CD14-positive monocyte (primary cell): Measurements from ENCODE around the gene F7. TPM values are rescaled to one million over a fixed set of nuclear protein-coding genes. Genes with fewer than 3 reads are reported as not detected.

Source experiments
- DNase-seq, 3 donors: peaks; one replicate each; pipeline ENCODE4 v3.0.0-alpha.2; 2011 to 2022
- H2AFZ ChIP-seq: 2 replicates; pipeline ENCODE4 v1.6.0; 2012; ENCODE audit warnings: mild to moderate bottlenecking, low read depth, low read length, inconsistent platforms; ENCODE audit not compliant: insufficient read depth, poor library complexity, severe bottlenecking
- H3K27ac ChIP-seq, 2 donors: 1 replicate in 1 of 2; 2 replicates in 1 of 2; pipeline ENCODE4 v1.5.1; 2012 to 2013; ENCODE audit warnings: low read length in 2 of 2, control low read depth in 1 of 2, inconsistent platforms in 1 of 2, low read depth in 1 of 2, mild to moderate bottlenecking in 1 of 2
- H3K27me3 ChIP-seq, 2 donors: one replicate each; pipeline versions ENCODE4 v1.6.0 to v1.6.1; 2011 to 2013; ENCODE audit warnings: low read length in 2 of 2; ENCODE audit not compliant: control insufficient read depth in 2 of 2, insufficient read depth in 2 of 2
- H3K36me3 ChIP-seq, 2 donors: replicated peaks in 1 of 2; 1 replicate in 1 of 2; 2 replicates in 1 of 2; pipeline versions ENCODE4 v1.5.1 to v1.6.1; 2012 to 2013; ENCODE audit warnings: low read length in 2 of 2, control low read depth in 1 of 2, inconsistent platforms in 1 of 2, mild to moderate bottlenecking in 1 of 2; ENCODE audit not compliant: insufficient read depth in 2 of 2, control insufficient read depth in 1 of 2
- H3K4me1 ChIP-seq, 2 donors: 1 replicate in 1 of 2; 2 replicates in 1 of 2; pipeline versions ENCODE4 v1.5.1 to v1.6.1; 2012 to 2013; ENCODE audit warnings: low read length in 2 of 2, control low read depth in 1 of 2, inconsistent platforms in 1 of 2, mild to moderate bottlenecking in 1 of 2, moderate library complexity in 1 of 2; ENCODE audit not compliant: insufficient read depth in 2 of 2, control insufficient read depth in 1 of 2
- H3K4me2 ChIP-seq: replicated peaks from 2 replicates; pipeline ENCODE3; 2012; ENCODE audit warnings: low read length, moderate library complexity, mild to moderate bottlenecking; ENCODE audit not compliant: poor library complexity, severe bottlenecking; ENCODE audit errors: extremely low read depth
- H3K4me3 ChIP-seq, 3 experiments: fragments of 200-600 bp in 1 of 3; sonication (generic) in 1 of 3; replicated peaks in 1 of 3; 1 replicate in 2 of 3; 2 replicates in 1 of 3; pipeline ENCODE4 v1.5.1; 2011 to 2013; ENCODE audit warnings: low read length in 3 of 3, mild to moderate bottlenecking in 3 of 3, control low read depth in 2 of 3, low read depth in 2 of 3, inconsistent platforms in 1 of 3, moderate library complexity in 1 of 3
- H3K79me2 ChIP-seq: 2 replicates; pipeline ENCODE4 v1.6.0; 2012; ENCODE audit warnings: mild to moderate bottlenecking, control low read depth, inconsistent platforms, low read length, moderate library complexity; ENCODE audit not compliant: insufficient read depth
- H3K9ac ChIP-seq: 2 replicates; pipeline ENCODE4 v1.6.0; 2017; ENCODE audit warnings: low read length, mild to moderate bottlenecking; ENCODE audit not compliant: insufficient read depth, poor library complexity, severe bottlenecking
- H3K9me3 ChIP-seq, 2 donors: replicated peaks in 1 of 2; 1 replicate in 1 of 2; 2 replicates in 1 of 2; pipeline versions ENCODE4 v1.5.1 to v1.6.1; 2012 to 2013; ENCODE audit warnings: low read length in 2 of 2, control low read depth in 1 of 2; ENCODE audit not compliant: control insufficient read depth in 1 of 2, insufficient read depth in 1 of 2
- H4K20me1 ChIP-seq: 2 replicates; pipeline ENCODE4 v1.6.0; 2012; ENCODE audit warnings: mild to moderate bottlenecking, low read length, control low read depth, moderate library complexity; ENCODE audit not compliant: insufficient read depth
- H3K27ac Mint-ChIP-seq, 7 donors: one replicate each; pipeline ENCODE4 v1.8.0; 2020; ENCODE audit warnings: mild to moderate bottlenecking in 7 of 7, mixed read lengths in 7 of 7, moderate library complexity in 6 of 7, inconsistent platforms in 2 of 7
- H3K27me3 Mint-ChIP-seq, 3 donors: one replicate each; pipeline ENCODE4 v1.8.0; 2021 to 2022; ENCODE audit warnings: low read depth in 3 of 3, mild to moderate bottlenecking in 3 of 3, mixed read lengths in 3 of 3, moderate library complexity in 3 of 3, inconsistent platforms in 1 of 3
- H3K36me3 Mint-ChIP-seq, 2 donors: one replicate each; pipeline ENCODE4 v1.8.0; 2020; ENCODE audit warnings: mixed read lengths in 2 of 2, inconsistent platforms in 1 of 2, mild to moderate bottlenecking in 1 of 2
- H3K4me1 Mint-ChIP-seq: one replicate; pipeline ENCODE4 v1.8.0; 2020; ENCODE audit warnings: mild to moderate bottlenecking, mixed read lengths
- H3K4me3 Mint-ChIP-seq, 2 donors: one replicate each; pipeline ENCODE4 v1.8.0; 2020; ENCODE audit warnings: mild to moderate bottlenecking in 2 of 2, mixed read lengths in 2 of 2, moderate library complexity in 1 of 2
- H3K9me3 Mint-ChIP-seq, 7 donors: one replicate each; pipeline ENCODE4 v1.8.0; 2020 to 2022; ENCODE audit warnings: mixed read lengths in 7 of 7, mild to moderate bottlenecking in 6 of 7, moderate library complexity in 6 of 7, inconsistent platforms in 2 of 7
- WGBS: methylation state at CpG from one replicate; pipeline ENCODE4 v1.1.5; 2013; ENCODE audit warnings: missing lambda C conversion rate; ENCODE audit not compliant: insufficient coverage; 5-methylcytosine and 5-hydroxymethylcytosine counted together
- intact Hi-C, 2 donors: fragments of 100-400 bp; cut with micrococcal nuclease; formaldehyde crosslinking; loops; one replicate each; pipeline versions ENCODE4 v1.15.0 to v1.15.1; 2023
- polyA plus RNA-seq, 3 donors: library from polyadenylated mRNA; depleted of rRNA in 1 of 3; unstranded in 2 of 3; stranded (reverse) in 1 of 3; fragments of 300-500 nt in 2 of 3; fragments of >200 nt in 1 of 3; fragmentation: Illumina TruSeq in 2 of 3; gene quantifications; 1 replicate in 2 of 3; 2 replicates in 1 of 3; pipeline ENCODE4 v1.2.3, GENCODE V29; 2012 to 2021
- TF ChIP-seq, protein P1 (sequence below): fragments of 200-600 bp; IDR thresholded peaks from one replicate; pipeline ENCODE4 v1.8.0; 2022; ENCODE audit warnings: antibody characterized with exemption, mild to moderate bottlenecking

F7 gene
- polyA plus RNA-seq, 3 donors: not detected

- H3K4me1 Mint-ChIP-seq: no peaks in the 10 kb centered on the region
- H3K36me3 Mint-ChIP-seq: no peaks in the 10 kb centered on the region
- no peak for DNase-seq
- Histone ChIP-seq H4K20me1 (no peaks in the 10 kb centered on the region), H3K9me3 (peaks cover 10 to 12% of the 10 kb centered on the region in 2 donors), H3K9ac (no peak overlapping the region), H3K4me1 (no peaks in the 10 kb centered on the region), H3K36me3 (no peaks in the 10 kb centered on the region), H3K4me3 (no peak overlapping the region), H3K4me2 (no peak overlapping the region), H3K79me2 (no peaks in the 10 kb centered on the region), H3K27ac (no peak overlapping the region), H2AFZ (no peak overlapping the region), H3K27me3 (no peaks in the 10 kb centered on the region)
- WGBS: 94% methylated on average over 3 of the region's 14 CpGs
- H3K4me3 Mint-ChIP-seq: no peak overlapping the region
- H3K9me3 Mint-ChIP-seq: peaks cover 0 to 3% (median 0%) of the 10 kb centered on the region in 7 donors
- intact Hi-C loops: no loop called here
- peaks cover 0 to 2% (median 0%) of the 10 kb centered on the region in 3 donors for H3K27me3 Mint-ChIP-seq
- peak overlapping the region in 1 of 7 donors; percentile 15 for H3K27ac Mint-ChIP-seq
- TF ChIP-seq, protein P1, sequence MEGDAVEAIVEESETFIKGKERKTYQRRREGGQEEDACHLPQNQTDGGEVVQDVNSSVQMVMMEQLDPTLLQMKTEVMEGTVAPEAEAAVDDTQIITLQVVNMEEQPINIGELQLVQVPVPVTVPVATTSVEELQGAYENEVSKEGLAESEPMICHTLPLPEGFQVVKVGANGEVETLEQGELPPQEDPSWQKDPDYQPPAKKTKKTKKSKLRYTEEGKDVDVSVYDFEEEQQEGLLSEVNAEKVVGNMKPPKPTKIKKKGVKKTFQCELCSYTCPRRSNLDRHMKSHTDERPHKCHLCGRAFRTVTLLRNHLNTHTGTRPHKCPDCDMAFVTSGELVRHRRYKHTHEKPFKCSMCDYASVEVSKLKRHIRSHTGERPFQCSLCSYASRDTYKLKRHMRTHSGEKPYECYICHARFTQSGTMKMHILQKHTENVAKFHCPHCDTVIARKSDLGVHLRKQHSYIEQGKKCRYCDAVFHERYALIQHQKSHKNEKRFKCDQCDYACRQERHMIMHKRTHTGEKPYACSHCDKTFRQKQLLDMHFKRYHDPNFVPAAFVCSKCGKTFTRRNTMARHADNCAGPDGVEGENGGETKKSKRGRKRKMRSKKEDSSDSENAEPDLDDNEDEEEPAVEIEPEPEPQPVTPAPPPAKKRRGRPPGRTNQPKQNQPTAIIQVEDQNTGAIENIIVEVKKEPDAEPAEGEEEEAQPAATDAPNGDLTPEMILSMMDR: no peak
These were observed 42.9 kb upstream of the F7 start for GRCh38 chr13:113062691-113063090.

GRCh38 chr13:113063091-113063491, 42.5 kb upstream of the F7 start:
- H3K27ac Mint-ChIP-seq: no peak overlapping the region

More at GRCh38 chr13:113063091-113063491, 42.5 kb upstream of the F7 start:
- TF ChIP-seq, protein P1: no peak
- H3K27me3 Mint-ChIP-seq: peaks cover 0 to 2% (median 0%) of the 10 kb centered on the region in 3 donors
- no peaks in the 10 kb centered on the region for H3K4me1 Mint-ChIP-seq
- DNase-seq: no peak
- Histone ChIP-seq H3K36me3 (no peaks in the 10 kb centered on the region), H3K27ac (no peak overlapping the region), H3K4me1 (no peaks in the 10 kb centered on the region), H3K4me2 (no peak overlapping the region), H2AFZ (no peak overlapping the region), H3K27me3 (no peaks in the 10 kb centered on the region), H3K9me3 (peaks cover 6 to 8% of the 10 kb centered on the region in 2 donors), H3K79me2 (no peaks in the 10 kb centered on the region), H3K9ac (no peak overlapping the region), H3K4me3 (no peak overlapping the region), H4K20me1 (no peaks in the 10 kb centered on the region)
- WGBS: 96% methylated on average over 21 of the region's 22 CpGs
- peaks cover 0 to 3% (median 0%) of the 10 kb centered on the region in 7 donors for H3K9me3 Mint-ChIP-seq
- H3K4me3 Mint-ChIP-seq: no peak overlapping the region
- intact Hi-C loops: no loop called here
- no peaks in the 10 kb centered on the region for H3K36me3 Mint-ChIP-seq
